Heart left ventricle (tissue), 13 donors: Measurements from ENCODE around the gene DCT.

ENCODE experiments used
- POLR2A ChIP-seq, 2 donors: fragments of 450-650 bp; IDR thresholded peaks; one replicate each; pipeline ENCODE4 v1.6.1; 2017; ENCODE audit warnings: antibody characterized with exemption in 2 of 2, mild to moderate bottlenecking in 2 of 2, moderate library complexity in 2 of 2
- TF ChIP-seq, protein P1 (sequence below), 12 donors: fragments of 200-600 bp; sonication (generic) in 4 of 12; IDR thresholded peaks; one replicate each; pipeline versions ENCODE4 v1.5.0 to v1.8.0; 2018 to 2022; ENCODE audit warnings: antibody characterized with exemption in 12 of 12, mild to moderate bottlenecking in 5 of 12
- donor health status: ischemic (EF 13 %, LVEDD 7.1; RV severe dilation, severe dysfunction).
- donor health status: DM: no; HTN: yes; CAD: no.
- donor health status: DM: no; HTN: no; CAD: no.
- donor health status: ischemic (EF 25% LVEDD 6.9; RV normal size, moderate dysfunction).
- donor health status: ischemic (EF 25% LVEDD 5.7; RV mildly dilated, moderate dysfunction).
- donor health status: ischemic (EF 35%, LVEDD 5.7; RV mildly dilated, moderate dysfunction).
- donor health status: nonischemic (EF 11% LVEDD 7.7; RV severe dilation, severe dysfunction).
- donor health status: DM: yes; HTN: yes; CAD: no.
- donor health status: PGD.
- donor health status: ischemic (EF 29% LVEDD 5.4; RV normal size, mild dysfunction).
- donor health status: nonischemic (EF 23%, LVEDD 6.1; RV moderate dilation, normal function).

- TF ChIP-seq, protein P1, sequence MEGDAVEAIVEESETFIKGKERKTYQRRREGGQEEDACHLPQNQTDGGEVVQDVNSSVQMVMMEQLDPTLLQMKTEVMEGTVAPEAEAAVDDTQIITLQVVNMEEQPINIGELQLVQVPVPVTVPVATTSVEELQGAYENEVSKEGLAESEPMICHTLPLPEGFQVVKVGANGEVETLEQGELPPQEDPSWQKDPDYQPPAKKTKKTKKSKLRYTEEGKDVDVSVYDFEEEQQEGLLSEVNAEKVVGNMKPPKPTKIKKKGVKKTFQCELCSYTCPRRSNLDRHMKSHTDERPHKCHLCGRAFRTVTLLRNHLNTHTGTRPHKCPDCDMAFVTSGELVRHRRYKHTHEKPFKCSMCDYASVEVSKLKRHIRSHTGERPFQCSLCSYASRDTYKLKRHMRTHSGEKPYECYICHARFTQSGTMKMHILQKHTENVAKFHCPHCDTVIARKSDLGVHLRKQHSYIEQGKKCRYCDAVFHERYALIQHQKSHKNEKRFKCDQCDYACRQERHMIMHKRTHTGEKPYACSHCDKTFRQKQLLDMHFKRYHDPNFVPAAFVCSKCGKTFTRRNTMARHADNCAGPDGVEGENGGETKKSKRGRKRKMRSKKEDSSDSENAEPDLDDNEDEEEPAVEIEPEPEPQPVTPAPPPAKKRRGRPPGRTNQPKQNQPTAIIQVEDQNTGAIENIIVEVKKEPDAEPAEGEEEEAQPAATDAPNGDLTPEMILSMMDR (IDR thresholded peaks at IDR 0.05), result no peak
- TF ChIP-seq POLR2A (IDR thresholded peaks at IDR 0.05), result no peak
Observed at GRCh38 chr13:94478913-94479312, 569 bp downstream of the DCT start.
